HepG2 (cell line): ENCODE data around the gene C20orf202. TPM values are rescaled to one million over a fixed set of nuclear protein-coding genes. Genes with fewer than 3 reads are reported as not detected.

ENCODE experiments used
- GLI4 ChIP-seq: sonication (generic); formaldehyde crosslinking; IDR thresholded peaks from 2 replicates; pipeline ENCODE4 v1.5.1; 2020; ENCODE audit warnings: missing genetic modification reagents, mild to moderate bottlenecking, moderate library complexity, borderline replicate concordance
- IKZF5 ChIP-seq: IDR thresholded peaks from 2 replicates; pipeline ENCODE4 v1.6.1; 2018; ENCODE audit warnings: missing genetic modification reagents, mild to moderate bottlenecking, missing compliant biosample characterization
- KAT8 ChIP-seq: IDR thresholded peaks from 2 replicates; pipeline ENCODE4 v1.6.1; 2016; ENCODE audit warnings: missing genetic modification reagents, missing compliant biosample characterization
- MED8 ChIP-seq: sonication (generic); formaldehyde crosslinking; IDR thresholded peaks from 2 replicates; pipeline ENCODE4 v1.8.1; 2023; ENCODE audit warnings: mild to moderate bottlenecking, missing genetic modification reagents; ENCODE audit not compliant: insufficient replicate concordance
- NFE2 ChIP-seq: sonication (generic); formaldehyde crosslinking; IDR thresholded peaks from 2 replicates; pipeline ENCODE4 v1.4.0; 2020; ENCODE audit warnings: missing genetic modification reagents
- SNAPC5 ChIP-seq: sonication (generic); formaldehyde crosslinking; IDR thresholded peaks from 2 replicates; pipeline ENCODE4 v1.8.1; 2023; ENCODE audit warnings: mild to moderate bottlenecking, missing genetic modification reagents, borderline replicate concordance
- TGIF2 ChIP-seq: IDR thresholded peaks from 2 replicates; pipeline ENCODE4 v1.6.1; 2016; ENCODE audit warnings: control low read depth, missing compliant biosample characterization
- XBP1 ChIP-seq: sonication (generic); formaldehyde crosslinking; IDR thresholded peaks from 2 replicates; pipeline ENCODE4 v1.5.0; 2020; ENCODE audit warnings: missing genetic modification reagents
- ZNF407 ChIP-seq: sonication (generic); formaldehyde crosslinking; IDR thresholded peaks from one replicate; pipeline ENCODE4 v1.5.1; 2020; ENCODE audit warnings: mild to moderate bottlenecking, missing genetic modification reagents; ENCODE audit errors: not compliant biosample characterization
- ZNF709 ChIP-seq: sonication (generic); formaldehyde crosslinking; IDR thresholded peaks from 2 replicates; pipeline ENCODE4 v1.5.0; 2020; ENCODE audit warnings: mild to moderate bottlenecking, missing genetic modification reagents
- ZNF775 ChIP-seq: sonication (generic); formaldehyde crosslinking; IDR thresholded peaks from 2 replicates; pipeline ENCODE4 v1.4.0; 2020; ENCODE audit warnings: missing genetic modification reagents, mild to moderate bottlenecking, moderate library complexity, borderline replicate concordance
- polyA plus RNA-seq, 8 experiments: library from polyadenylated mRNA; depleted of rRNA in 3 of 8; stranded (reverse) in 7 of 8; unstranded in 1 of 8; fragments of >200 nt; fragmentation: Illumina TruSeq in 4 of 8; extraction: Trizol in 4 of 8; gene quantifications; 2 replicates each; pipeline versions ENCODE4 v1.2.1 to v1.2.3, GENCODE V29; 2011 to 2016; ENCODE audit warnings: low read depth in 4 of 8, missing spikeins in 1 of 8, mixed read lengths in 1 of 8; ENCODE audit not compliant: insufficient read depth in 1 of 8
- total RNA-seq, 5 experiments: library from RNA; depleted of rRNA; stranded (reverse); fragments of >200 nt; fragmentation: Illumina TruSeq; extraction: Trizol; gene quantifications; 2 replicates each; pipeline ENCODE4 v1.2.3, GENCODE V29; 2016; ENCODE audit warnings: low read depth in 1 of 5
- TF ChIP-seq, protein P1 (sequence below): sonication (generic); formaldehyde crosslinking; IDR thresholded peaks from 2 replicates; pipeline ENCODE4 v1.4.0; 2020; ENCODE audit warnings: missing genetic modification reagents, borderline replicate concordance

Gene C20orf202
- total and polyA plus RNA-seq, 2 of the 13 experiments (the other 11 are each of a cell fraction or from before 2014, with no cell fraction given): 0.20 to 1.2 TPM

DNA sequence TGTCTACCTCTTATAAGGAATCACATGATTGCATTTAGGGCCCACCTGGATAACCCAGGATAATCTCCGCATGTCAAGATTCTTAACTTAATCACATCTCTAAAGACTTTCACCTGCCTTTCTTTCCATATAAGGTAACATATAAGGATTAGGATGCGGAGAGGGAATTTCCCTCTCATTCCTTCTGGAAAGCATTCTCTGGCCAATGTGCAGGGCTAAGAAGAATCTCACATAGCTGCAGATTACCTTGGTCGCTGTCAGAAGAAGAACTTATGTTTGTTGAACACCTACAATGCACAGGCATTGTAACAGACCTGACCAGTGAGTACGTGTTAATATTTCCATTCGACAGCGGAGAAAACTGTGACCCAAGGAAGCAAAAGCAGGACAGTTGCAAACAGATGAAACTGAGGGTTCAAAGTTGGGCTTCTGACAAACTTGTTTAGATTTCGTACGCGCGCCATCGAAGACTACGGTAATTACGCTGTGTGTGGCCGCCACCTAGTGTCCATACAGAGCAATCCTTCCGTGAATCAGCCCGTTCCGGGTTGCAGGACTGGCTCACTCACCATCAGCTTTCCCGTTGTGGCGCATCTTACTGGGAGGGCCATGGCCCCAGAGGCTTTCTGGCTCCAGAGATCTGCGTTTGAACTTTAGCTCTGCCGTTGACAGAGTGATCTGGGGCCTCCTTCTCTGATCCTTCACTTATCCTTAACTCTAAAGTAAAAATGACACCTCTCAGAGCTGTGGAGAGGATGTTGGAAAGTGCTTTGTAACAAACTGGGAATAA is 9.5 kb downstream of the C20orf202 start (continued):
- TF ChIP-seq ZNF407 (CRISPR knock-in tag) (peak; percentile 55), GLI4 (CRISPR knock-in tag) (0 out of 2 replicates have a peak, but pooled peaks have one; percentile 40), TGIF2 (CRISPR knock-in tag) (0 out of 2 replicates have a peak, but pooled peaks have one; percentile 27), MED8 (no peak), NFE2 (CRISPR knock-in tag) (no peak), XBP1 (no peak), IKZF5 (CRISPR knock-in tag) (peak; percentile 35; the same call in 1 of the 2 replicates), SNAPC5 (CRISPR knock-in tag) (0 out of 2 replicates have a peak, but pooled peaks have one; percentile 58), KAT8 (CRISPR knock-in tag) (peak; percentile 66), ZNF709 (no peak), ZNF775 (CRISPR knock-in tag) (no peak)
- TF ChIP-seq, protein P1, sequence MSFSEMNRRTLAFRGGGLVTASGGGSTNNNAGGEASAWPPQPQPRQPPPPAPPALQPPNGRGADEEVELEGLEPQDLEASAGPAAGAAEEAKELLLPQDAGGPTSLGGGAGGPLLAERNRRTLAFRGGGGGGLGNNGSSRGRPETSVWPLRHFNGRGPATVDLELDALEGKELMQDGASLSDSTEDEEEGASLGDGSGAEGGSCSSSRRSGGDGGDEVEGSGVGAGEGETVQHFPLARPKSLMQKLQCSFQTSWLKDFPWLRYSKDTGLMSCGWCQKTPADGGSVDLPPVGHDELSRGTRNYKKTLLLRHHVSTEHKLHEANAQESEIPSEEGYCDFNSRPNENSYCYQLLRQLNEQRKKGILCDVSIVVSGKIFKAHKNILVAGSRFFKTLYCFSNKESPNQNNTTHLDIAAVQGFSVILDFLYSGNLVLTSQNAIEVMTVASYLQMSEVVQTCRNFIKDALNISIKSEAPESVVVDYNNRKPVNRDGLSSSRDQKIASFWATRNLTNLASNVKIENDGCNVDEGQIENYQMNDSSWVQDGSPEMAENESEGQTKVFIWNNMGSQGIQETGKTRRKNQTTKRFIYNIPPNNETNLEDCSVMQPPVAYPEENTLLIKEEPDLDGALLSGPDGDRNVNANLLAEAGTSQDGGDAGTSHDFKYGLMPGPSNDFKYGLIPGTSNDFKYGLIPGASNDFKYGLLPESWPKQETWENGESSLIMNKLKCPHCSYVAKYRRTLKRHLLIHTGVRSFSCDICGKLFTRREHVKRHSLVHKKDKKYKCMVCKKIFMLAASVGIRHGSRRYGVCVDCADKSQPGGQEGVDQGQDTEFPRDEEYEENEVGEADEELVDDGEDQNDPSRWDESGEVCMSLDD: no peak
